Spleen (tissue), 11 donors: ENCODE measurements around the gene PRKCE. TPM values are rescaled to one million over a fixed set of nuclear protein-coding genes. Genes with fewer than 3 reads are reported as not detected.
A peak's percentile ranks its signal among the peaks of the same experiment; 100 is the strongest.

Experiments used
- DNase-seq: peaks from one replicate; pipeline ENCODE4 v3.0.0-alpha.2; 2020
- H3K27ac ChIP-seq, 8 donors: fragments of 200-600 bp; sonication (generic) in 7 of 8; 1 replicate in 4 of 8; 2 replicates in 4 of 8; pipeline versions ENCODE4 v1.5.0 to v1.8.0; 2016 to 2021; ENCODE audit warnings: inconsistent platforms in 4 of 8, mild to moderate bottlenecking in 4 of 8, moderate library complexity in 1 of 8
- H3K27me3 ChIP-seq, 7 donors: fragments of 200-600 bp; sonication (generic) in 6 of 7; replicated peaks in 1 of 7; 1 replicate in 4 of 7; 2 replicates in 3 of 7; pipeline versions ENCODE4 v1.5.0 to v1.8.0; 2016 to 2021; ENCODE audit warnings: inconsistent platforms in 3 of 7, mild to moderate bottlenecking in 1 of 7
- H3K36me3 ChIP-seq, 6 donors: fragments of 200-600 bp; sonication (generic) in 5 of 6; 1 replicate in 4 of 6; 2 replicates in 2 of 6; pipeline versions ENCODE4 v1.5.0 to v1.8.0; 2016 to 2021; ENCODE audit warnings: inconsistent platforms in 2 of 6
- H3K4me1 ChIP-seq, 6 donors: fragments of 200-600 bp; sonication (generic) in 5 of 6; 1 replicate in 3 of 6; 2 replicates in 3 of 6; pipeline versions ENCODE4 v1.5.0 to v1.8.0; 2016 to 2021; ENCODE audit warnings: inconsistent platforms in 3 of 6
- H3K4me3 ChIP-seq, 8 donors: fragments of 200-600 bp; sonication (generic) in 7 of 8; 1 replicate in 4 of 8; 2 replicates in 4 of 8; pipeline versions ENCODE4 v1.5.0 to v1.8.0; 2016 to 2021; ENCODE audit warnings: inconsistent platforms in 4 of 8, mild to moderate bottlenecking in 4 of 8, moderate library complexity in 2 of 8
- H3K9me3 ChIP-seq, 8 donors: fragments of 200-600 bp; sonication (generic) in 7 of 8; 1 replicate in 4 of 8; 2 replicates in 4 of 8; pipeline versions ENCODE4 v1.5.0 to v1.8.0; 2016 to 2021; ENCODE audit warnings: inconsistent platforms in 4 of 8
- POLR2A ChIP-seq, 3 donors: fragments of 450-650 bp; IDR thresholded peaks; one replicate each; pipeline ENCODE4 v1.5.1; 2017; ENCODE audit warnings: antibody characterized with exemption in 3 of 3, mild to moderate bottlenecking in 1 of 3
- POLR2AphosphoS5 ChIP-seq, 3 donors: sonication (generic); formaldehyde crosslinking; IDR thresholded peaks; one replicate each; pipeline ENCODE4 v1.5.1; 2017; ENCODE audit warnings: antibody characterized with exemption in 3 of 3
- WGBS, 5 donors: extraction: QIAGEN DNeasy Blood & Tissue Kit in 3 of 5; methylation state at CpG; one replicate each; pipeline versions ENCODE4 v1.1.5 to v1.1.7; 2013 to 2018; 5-methylcytosine and 5-hydroxymethylcytosine counted together
- intact Hi-C: fragments of 100-400 bp; cut with DNase I; formaldehyde crosslinking; loops from one replicate; pipeline ENCODE4 v1.15.0; 2023; ENCODE audit warnings: low total_unique reads
- polyA plus RNA-seq, 3 donors: library from polyadenylated mRNA; stranded (reverse); fragments of 200-250 nt; gene quantifications; one replicate each; pipeline ENCODE4 v1.2.1, GENCODE V29; 2013
- total RNA-seq, 7 donors: library from RNA; depleted of rRNA in 3 of 7; stranded (reverse); fragments of >200 nt in 3 of 7; fragmentation: NEBNext Ultra II Directional in 4 of 7; extraction: Animal tissue kit (Norgen Biotek cat#: 25700) in 4 of 7; gene quantifications; one replicate each; pipeline versions ENCODE4 v1.1.0 to v1.2.1, GENCODE V29; 2016 to 2021
- TF ChIP-seq, protein P1 (sequence below), 11 experiments: fragments of 200-600 bp in 7 of 11; fragments of 450-650 bp in 4 of 11; sonication (generic) in 4 of 11; IDR thresholded peaks in 8 of 11; conservative IDR thresholded peaks in 3 of 11; 1 replicate in 7 of 11; 2 replicates in 4 of 11; pipeline versions ENCODE4 v1.4.0 to v1.8.0; 2016 to 2021; ENCODE audit warnings: antibody characterized with exemption in 11 of 11, inconsistent platforms in 4 of 11, mild to moderate bottlenecking in 1 of 11
- donor health status: healthy with polysubstance abuse.
- donor health status: DM: no; HTN: no; CAD: no; lungs with moderate emphysema.
- donor health status: DM: no; HTN: no; CAD: no.
- donor health status: Bipolar disorder and iron deficiency.
- donor health status: healthy.
- donor health status: DM: no; HTN: no; CAD: no.
- donor health status: DM: yes; HTN: yes; CAD: no.

The PRKCE gene
- total and polyA plus RNA-seq, 10 donors: 2.5 to 43.6 (median 18.8) TPM

DNA sequence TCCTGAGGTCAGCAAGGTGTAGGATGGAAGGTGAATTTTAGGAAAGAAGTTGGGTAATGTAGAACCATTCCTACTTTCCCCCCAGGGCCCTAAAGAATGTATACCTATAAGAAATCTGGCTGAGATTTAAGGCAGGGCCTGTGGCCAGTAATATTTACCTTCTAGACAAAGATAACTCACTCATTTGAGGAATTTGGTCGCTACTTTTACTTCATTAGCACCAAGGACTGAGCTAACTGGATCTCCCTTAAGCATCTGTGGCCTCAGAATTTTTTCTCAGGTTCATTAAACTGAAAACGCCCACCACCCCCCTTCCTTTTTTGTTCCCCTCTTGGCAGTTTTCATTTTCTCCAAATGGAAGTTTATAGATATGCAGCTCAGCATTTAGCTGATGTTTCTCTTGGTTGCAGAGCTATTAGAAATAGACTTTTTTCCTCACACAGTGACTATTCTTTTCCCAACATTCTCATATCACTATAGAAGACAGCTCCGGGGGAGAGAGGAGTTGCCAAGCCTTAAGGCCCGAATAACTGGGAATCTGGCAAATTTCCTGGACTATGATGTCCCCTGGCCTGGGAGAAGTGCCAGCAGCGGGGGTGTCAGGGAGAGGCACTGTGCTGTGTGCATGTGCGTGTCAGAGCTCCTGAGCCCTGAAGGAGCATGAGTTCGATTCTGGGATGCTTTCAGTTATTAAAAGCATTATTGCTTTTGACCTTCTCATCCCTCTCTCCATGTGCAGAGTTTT, 310.9 kb downstream of the PRKCE start:
- no peaks in the 10 kb centered on the region for H3K36me3 ChIP-seq
- H3K27ac ChIP-seq: peak overlapping the region in 2 of 8 donors; percentile 5 to 21
- 57 to 78% (median 68%) methylated on average over 7 of the region's 7 CpGs for WGBS, 5 donors
- H3K4me3 ChIP-seq: no peak overlapping the region
- TF ChIP-seq POLR2A (IDR thresholded peaks at IDR 0.05) (no peak), POLR2AphosphoS5 (IDR thresholded peaks at IDR 0.05) (peak in 2 of 3 donors; percentile 25 to 40)
- TF ChIP-seq, protein P1, sequence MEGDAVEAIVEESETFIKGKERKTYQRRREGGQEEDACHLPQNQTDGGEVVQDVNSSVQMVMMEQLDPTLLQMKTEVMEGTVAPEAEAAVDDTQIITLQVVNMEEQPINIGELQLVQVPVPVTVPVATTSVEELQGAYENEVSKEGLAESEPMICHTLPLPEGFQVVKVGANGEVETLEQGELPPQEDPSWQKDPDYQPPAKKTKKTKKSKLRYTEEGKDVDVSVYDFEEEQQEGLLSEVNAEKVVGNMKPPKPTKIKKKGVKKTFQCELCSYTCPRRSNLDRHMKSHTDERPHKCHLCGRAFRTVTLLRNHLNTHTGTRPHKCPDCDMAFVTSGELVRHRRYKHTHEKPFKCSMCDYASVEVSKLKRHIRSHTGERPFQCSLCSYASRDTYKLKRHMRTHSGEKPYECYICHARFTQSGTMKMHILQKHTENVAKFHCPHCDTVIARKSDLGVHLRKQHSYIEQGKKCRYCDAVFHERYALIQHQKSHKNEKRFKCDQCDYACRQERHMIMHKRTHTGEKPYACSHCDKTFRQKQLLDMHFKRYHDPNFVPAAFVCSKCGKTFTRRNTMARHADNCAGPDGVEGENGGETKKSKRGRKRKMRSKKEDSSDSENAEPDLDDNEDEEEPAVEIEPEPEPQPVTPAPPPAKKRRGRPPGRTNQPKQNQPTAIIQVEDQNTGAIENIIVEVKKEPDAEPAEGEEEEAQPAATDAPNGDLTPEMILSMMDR (IDR thresholded peaks at IDR 0.05 in 8 of 11, conservative IDR thresholded peaks at IDR 0.05 in 3 of 11): no peak
- H3K9me3 ChIP-seq: no peaks in the 10 kb centered on the region
- intact Hi-C loops: no loop called here
- DNase-seq: no peak
- H3K4me1 ChIP-seq: peaks cover 0 to 49% (median 17%) of the 10 kb centered on the region in 6 donors
- no peaks in the 10 kb centered on the region for H3K27me3 ChIP-seq

DNA sequence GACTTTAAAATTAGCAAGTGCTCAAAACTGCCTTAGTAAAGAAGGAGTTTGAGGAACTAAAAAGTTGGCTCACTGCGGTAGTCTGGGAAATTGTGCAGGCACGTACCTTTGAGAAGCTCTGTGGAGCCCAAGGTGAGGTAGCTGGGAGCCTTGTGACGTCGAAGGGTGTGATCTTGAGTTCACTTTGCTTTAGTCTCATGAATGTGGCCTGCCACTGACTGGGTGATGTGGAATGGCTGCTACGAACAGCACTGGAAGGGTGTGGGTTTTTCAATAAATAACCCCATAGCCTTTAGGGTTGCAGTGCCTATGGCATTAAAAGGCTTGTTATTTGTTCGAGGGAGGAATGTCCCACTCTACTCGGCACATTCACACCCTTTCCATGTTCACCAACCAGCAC, 312.3 kb downstream of the PRKCE start:
- H3K4me3 ChIP-seq: no peak overlapping the region
- H3K9me3 ChIP-seq: no peaks in the 10 kb centered on the region
- no peak for TF ChIP-seq POLR2AphosphoS5 (IDR thresholded peaks at IDR 0.05)
- TF ChIP-seq POLR2A (IDR thresholded peaks at IDR 0.05): no peak
- TF ChIP-seq, protein P1 (IDR thresholded peaks at IDR 0.05 in 8 of 11, conservative IDR thresholded peaks at IDR 0.05 in 3 of 11): no peak
- DNase-seq: no peak
- H3K27me3 ChIP-seq: no peaks in the 10 kb centered on the region
- H3K27ac ChIP-seq: no peak overlapping the region
- no peaks in the 10 kb centered on the region for H3K36me3 ChIP-seq
- intact Hi-C loops: no loop called here
- 62 to 78% (median 66%) methylated on average over 7 of the region's 7 CpGs for WGBS, 5 donors
- peaks cover 0 to 50% (median 17%) of the 10 kb centered on the region in 6 donors for H3K4me1 ChIP-seq

DNA sequence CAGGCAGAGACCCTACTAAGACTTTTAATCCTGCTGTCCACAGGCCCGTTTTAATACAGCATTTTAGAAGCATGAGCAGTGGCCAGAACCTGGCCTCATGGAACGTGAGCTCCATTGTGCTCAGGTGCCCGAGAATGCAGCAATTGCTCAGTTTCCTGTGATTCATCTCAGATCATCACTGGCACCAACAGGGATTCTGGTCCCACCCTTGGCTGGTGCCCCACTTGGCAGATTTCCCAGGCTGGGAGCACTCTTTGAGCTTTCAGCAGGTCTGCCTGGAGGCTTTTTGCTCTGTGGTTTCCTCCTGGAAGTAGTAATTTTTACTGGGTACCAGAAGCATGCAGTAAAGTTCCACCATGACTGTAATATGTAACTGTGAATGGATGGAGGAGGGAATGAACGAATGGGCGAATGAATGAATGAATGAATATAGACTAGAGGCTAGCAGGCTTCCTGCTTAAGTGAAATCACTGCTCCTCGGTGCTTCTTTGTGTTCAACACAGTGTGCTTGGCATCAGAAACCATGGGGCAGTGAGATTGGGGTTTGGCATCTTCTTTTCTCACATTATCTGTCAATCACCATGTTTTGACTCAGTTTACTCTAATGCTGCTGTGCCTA, 312.9 kb downstream of the PRKCE start:
- WGBS, 5 donors: 17 to 36% (median 27%) methylated on average over 3 to 6 of the region's 6 CpGs
- peaks cover 0 to 55% (median 17%) of the 10 kb centered on the region in 6 donors for H3K4me1 ChIP-seq
- H3K27ac ChIP-seq: no peak overlapping the region
- TF ChIP-seq POLR2AphosphoS5 (IDR thresholded peaks at IDR 0.05): peak in 1 of 3 donors; percentile 46
- TF ChIP-seq, protein P1 (IDR thresholded peaks at IDR 0.05 in 8 of 11, conservative IDR thresholded peaks at IDR 0.05 in 3 of 11): no peak
- H3K4me3 ChIP-seq: no peak overlapping the region
- H3K27me3 ChIP-seq: no peaks in the 10 kb centered on the region
- intact Hi-C loops: no loop called here
- DNase-seq: peak; percentile 80
- no peaks in the 10 kb centered on the region for H3K36me3 ChIP-seq
- no peaks in the 10 kb centered on the region for H3K9me3 ChIP-seq

DNA sequence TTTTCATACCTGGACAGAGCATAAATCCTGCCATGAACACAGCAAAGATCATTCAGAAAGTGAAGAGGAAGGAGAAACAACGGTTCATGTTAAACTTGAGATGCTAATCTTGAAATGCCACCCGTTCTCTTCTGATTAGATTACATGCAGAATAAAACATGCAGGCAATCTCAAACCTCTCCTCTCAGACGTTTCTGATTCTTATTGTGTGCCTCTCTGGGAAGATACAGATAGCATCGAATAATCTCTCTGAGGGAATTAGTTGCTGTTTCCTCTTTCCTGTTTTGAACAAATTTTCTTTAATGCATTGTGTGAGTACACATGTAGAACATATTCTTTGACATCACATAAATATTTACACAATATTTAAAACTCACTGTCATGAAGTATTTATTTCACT, 313.4 kb downstream of the PRKCE start:
- H3K27me3 ChIP-seq: no peaks in the 10 kb centered on the region
- TF ChIP-seq, protein P1 (IDR thresholded peaks at IDR 0.05 in 8 of 11, conservative IDR thresholded peaks at IDR 0.05 in 3 of 11): no peak
- no peak for TF ChIP-seq POLR2AphosphoS5 (IDR thresholded peaks at IDR 0.05)
- TF ChIP-seq POLR2A (IDR thresholded peaks at IDR 0.05): no peak
- DNase-seq: no peak
- intact Hi-C loops: no loop called here
- H3K4me3 ChIP-seq: no peak overlapping the region
- H3K4me1 ChIP-seq: peaks cover 0 to 56% (median 17%) of the 10 kb centered on the region in 6 donors
- no peaks in the 10 kb centered on the region for H3K36me3 ChIP-seq
- H3K27ac ChIP-seq: no peak overlapping the region
- 6 to 21% (median 12%) methylated on average over 4 of the region's 4 CpGs for WGBS, 5 donors
- H3K9me3 ChIP-seq: no peaks in the 10 kb centered on the region
